ENCODE measurements around the gene CHRNA1. TPM values are rescaled to one million over a fixed set of nuclear protein-coding genes. Genes with fewer than 3 reads are reported as not detected.

CHRNA1 gene
- total and polyA plus RNA-seq, 2 experiments from 2014 or later: not detected

DNA sequence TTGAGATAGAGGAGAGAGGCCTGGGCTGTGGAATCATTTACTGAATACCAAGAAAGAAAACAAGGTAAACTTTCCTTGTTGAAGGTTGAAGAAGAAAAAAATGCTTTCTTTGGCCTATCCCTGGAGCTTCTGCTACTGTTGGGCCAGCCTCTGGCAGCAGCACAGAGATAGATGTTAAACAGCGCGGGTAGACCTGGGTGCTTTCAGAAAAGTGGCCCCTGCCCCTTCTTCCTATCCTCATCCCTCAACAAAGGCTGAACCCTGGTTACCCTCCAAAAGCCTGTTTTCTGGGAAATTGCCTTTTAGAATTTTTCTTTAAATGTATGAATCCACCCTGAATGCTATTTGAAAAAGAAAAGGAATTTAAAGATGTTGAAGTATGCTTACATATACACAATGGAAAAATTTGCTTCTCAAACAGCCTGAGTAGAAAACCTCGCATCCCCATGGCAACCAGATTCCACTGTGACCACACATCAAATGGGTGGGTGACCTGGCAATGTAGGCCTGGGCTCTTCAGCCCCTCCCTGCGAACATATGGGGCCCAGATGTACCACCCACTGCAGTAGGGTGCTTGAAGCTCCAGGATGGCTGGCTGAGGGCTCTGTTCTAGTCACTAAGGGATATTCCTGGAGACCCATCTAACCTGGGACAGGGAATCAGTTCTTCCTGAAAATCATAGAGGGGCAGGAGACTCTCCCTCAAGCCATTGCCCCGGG is 23.4 kb upstream of the CHRNA1 start:
- peak overlapping the region; percentile 95 for H3K27ac ChIP-seq (ENCODE audit: low read depth)
- Mint-ChIP-seq H3K36me3 (ENCODE audit: low read depth) (peaks cover 4% of the 10 kb centered on the region; the same call in 1 of the 3 replicates), H3K4me3 (no peak overlapping the region; the same call in 2 of the 3 replicates), H3K4me1 (peaks cover 56% of the 10 kb centered on the region), H3K9me3 (no peaks in the 10 kb centered on the region; the same call in 2 of the 3 replicates), H3K27me3 (ENCODE audit: insufficient read depth, low read depth, poor library complexity) (peaks cover 12% of the 10 kb centered on the region), H3K27ac (peak overlapping the region; percentile 80)
- peak; percentile 92 for DNase-seq (ENCODE audit: low spot score)
- H3F3A ChIP-seq (replicated peaks; ENCODE audit: low read depth): peaks cover 14% of the 10 kb centered on the region
- peak; percentile 74 for ATAC-seq
- no peaks in the 10 kb centered on the region for H4K20me1 ChIP-seq (replicated peaks; ENCODE audit: insufficient read depth)
- H3K4me3 ChIP-seq: peak overlapping the region; percentile 5; the same call in 1 of the 2 replicates
- H2AFZ ChIP-seq: no peak overlapping the region
- H3K4me2 ChIP-seq: peak overlapping the region; percentile 39
- H3K9me2 ChIP-seq (ENCODE audit: insufficient read depth): peaks cover 12% of the 10 kb centered on the region
- TF ChIP-seq CREB1 (CRISPR knock-in tag; IDR thresholded peaks at IDR 0.05; ENCODE audit: low read depth): no peak
- peak; percentile 74 for TF ChIP-seq NANOG (IDR thresholded peaks at IDR 0.05; ENCODE audit: borderline replicate concordance)
- TF ChIP-seq, protein P1, sequence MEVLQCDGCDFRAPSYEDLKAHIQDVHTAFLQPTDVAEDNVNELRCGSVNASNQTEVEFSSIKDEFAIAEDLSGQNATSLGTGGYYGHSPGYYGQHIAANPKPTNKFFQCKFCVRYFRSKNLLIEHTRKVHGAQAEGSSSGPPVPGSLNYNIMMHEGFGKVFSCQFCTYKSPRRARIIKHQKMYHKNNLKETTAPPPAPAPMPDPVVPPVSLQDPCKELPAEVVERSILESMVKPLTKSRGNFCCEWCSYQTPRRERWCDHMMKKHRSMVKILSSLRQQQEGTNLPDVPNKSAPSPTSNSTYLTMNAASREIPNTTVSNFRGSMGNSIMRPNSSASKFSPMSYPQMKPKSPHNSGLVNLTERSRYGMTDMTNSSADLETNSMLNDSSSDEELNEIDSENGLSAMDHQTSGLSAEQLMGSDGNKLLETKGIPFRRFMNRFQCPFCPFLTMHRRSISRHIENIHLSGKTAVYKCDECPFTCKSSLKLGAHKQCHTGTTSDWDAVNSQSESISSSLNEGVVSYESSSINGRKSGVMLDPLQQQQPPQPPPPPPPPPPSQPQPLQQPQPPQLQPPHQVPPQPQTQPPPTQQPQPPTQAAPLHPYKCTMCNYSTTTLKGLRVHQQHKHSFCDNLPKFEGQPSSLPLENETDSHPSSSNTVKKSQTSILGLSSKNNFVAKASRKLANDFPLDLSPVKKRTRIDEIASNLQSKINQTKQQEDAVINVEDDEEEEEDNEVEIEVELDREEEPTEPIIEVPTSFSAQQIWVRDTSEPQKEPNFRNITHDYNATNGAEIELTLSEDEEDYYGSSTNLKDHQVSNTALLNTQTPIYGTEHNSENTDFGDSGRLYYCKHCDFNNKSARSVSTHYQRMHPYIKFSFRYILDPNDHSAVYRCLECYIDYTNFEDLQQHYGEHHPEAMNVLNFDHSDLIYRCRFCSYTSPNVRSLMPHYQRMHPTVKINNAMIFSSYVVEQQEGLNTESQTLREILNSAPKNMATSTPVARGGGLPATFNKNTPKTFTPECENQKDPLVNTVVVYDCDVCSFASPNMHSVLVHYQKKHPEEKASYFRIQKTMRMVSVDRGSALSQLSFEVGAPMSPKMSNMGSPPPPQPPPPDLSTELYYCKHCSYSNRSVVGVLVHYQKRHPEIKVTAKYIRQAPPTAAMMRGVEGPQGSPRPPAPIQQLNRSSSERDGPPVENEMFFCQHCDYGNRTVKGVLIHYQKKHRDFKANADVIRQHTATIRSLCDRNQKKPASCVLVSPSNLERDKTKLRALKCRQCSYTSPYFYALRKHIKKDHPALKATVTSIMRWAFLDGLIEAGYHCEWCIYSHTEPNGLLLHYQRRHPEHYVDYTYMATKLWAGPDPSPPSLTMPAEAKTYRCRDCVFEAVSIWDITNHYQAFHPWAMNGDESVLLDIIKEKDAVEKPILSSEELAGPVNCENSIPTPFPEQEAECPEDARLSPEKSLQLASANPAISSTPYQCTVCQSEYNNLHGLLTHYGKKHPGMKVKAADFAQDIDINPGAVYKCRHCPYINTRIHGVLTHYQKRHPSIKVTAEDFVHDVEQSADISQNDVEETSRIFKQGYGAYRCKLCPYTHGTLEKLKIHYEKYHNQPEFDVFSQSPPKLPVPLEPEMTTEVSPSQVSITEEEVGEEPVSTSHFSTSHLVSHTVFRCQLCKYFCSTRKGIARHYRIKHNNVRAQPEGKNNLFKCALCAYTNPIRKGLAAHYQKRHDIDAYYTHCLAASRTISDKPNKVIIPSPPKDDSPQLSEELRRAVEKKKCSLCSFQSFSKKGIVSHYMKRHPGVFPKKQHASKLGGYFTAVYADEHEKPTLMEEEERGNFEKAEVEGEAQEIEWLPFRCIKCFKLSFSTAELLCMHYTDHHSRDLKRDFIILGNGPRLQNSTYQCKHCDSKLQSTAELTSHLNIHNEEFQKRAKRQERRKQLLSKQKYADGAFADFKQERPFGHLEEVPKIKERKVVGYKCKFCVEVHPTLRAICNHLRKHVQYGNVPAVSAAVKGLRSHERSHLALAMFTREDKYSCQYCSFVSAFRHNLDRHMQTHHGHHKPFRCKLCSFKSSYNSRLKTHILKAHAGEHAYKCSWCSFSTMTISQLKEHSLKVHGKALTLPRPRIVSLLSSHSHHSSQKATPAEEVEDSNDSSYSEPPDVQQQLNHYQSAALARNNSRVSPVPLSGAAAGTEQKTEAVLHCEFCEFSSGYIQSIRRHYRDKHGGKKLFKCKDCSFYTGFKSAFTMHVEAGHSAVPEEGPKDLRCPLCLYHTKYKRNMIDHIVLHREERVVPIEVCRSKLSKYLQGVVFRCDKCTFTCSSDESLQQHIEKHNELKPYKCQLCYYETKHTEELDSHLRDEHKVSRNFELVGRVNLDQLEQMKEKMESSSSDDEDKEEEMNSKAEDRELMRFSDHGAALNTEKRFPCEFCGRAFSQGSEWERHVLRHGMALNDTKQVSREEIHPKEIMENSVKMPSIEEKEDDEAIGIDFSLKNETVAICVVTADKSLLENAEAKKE (CRISPR knock-in tag; IDR thresholded peaks at IDR 0.05): peak; percentile 82
- no peaks in the 10 kb centered on the region for H3K79me2 ChIP-seq (replicated peaks; ENCODE audit: insufficient read depth)
- no peaks in the 10 kb centered on the region for H3K36me3 ChIP-seq (ENCODE audit: insufficient read depth)
- peaks cover 44% of the 10 kb centered on the region for H3K4me1 ChIP-seq (ENCODE audit: insufficient read depth)
- H3K27me3 ChIP-seq (ENCODE audit: insufficient read depth): no peaks in the 10 kb centered on the region

DNA sequence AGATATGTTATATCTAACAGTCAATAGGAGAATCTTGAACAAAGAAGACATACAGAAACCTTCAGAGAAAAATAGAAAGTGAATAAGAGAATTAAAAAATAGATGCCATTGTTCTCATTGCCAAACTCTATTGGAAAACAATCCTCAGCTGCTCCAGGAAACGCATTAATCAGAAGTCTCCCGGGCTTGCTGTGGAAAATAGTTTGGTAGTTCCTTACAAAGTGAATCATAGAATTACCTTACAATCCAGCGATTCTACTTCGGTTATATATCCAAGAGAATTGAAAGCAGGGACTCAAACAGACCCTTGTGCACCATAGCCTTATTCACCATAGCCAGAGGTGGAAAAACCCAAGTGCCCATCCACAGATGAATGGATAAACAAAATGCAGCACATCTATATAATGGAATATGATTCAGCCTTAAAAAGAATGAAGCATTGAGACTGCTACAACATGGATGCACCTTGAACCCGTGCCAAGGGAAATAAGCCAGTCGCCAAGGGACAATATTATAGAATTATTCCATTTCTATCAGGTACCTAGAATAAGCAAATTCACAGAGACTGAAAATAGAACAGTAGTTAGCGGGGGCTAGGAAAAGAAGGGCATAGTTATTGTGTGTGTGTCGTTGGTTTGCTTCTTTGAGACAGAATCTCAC is 21.9 kb upstream of the CHRNA1 start:
- H3F3A ChIP-seq (replicated peaks; ENCODE audit: low read depth): peaks cover 14% of the 10 kb centered on the region
- H3K79me2 ChIP-seq (replicated peaks; ENCODE audit: insufficient read depth): no peaks in the 10 kb centered on the region
- no peak overlapping the region for H3K4me2 ChIP-seq
- H3K36me3 ChIP-seq (ENCODE audit: insufficient read depth): no peaks in the 10 kb centered on the region
- ATAC-seq (no peak), DNase-seq (ENCODE audit: low spot score) (no peak)
- peaks cover 31% of the 10 kb centered on the region for H3K4me1 ChIP-seq (ENCODE audit: insufficient read depth)
- Mint-ChIP-seq H3K36me3 (ENCODE audit: low read depth) (peaks cover 4% of the 10 kb centered on the region; the same call in 1 of the 3 replicates), H3K4me1 (peaks cover 51% of the 10 kb centered on the region), H3K27me3 (ENCODE audit: insufficient read depth, low read depth, poor library complexity) (peaks cover 17% of the 10 kb centered on the region), H3K27ac (peak overlapping the region; percentile 57), H3K9me3 (no peaks in the 10 kb centered on the region; the same call in 2 of the 3 replicates), H3K4me3 (no peak overlapping the region)
- no peaks in the 10 kb centered on the region for H3K27me3 ChIP-seq (ENCODE audit: insufficient read depth)
- H3K4me3 ChIP-seq: no peak overlapping the region
- no peaks in the 10 kb centered on the region for H4K20me1 ChIP-seq (replicated peaks; ENCODE audit: insufficient read depth)
- peaks cover 12% of the 10 kb centered on the region for H3K9me2 ChIP-seq (ENCODE audit: insufficient read depth)
- H2AFZ ChIP-seq: no peak overlapping the region
- H3K27ac ChIP-seq (ENCODE audit: low read depth): peak overlapping the region; percentile 95
- no peak for TF ChIP-seq NANOG (IDR thresholded peaks at IDR 0.05; ENCODE audit: borderline replicate concordance)
- TF ChIP-seq, protein P2, sequence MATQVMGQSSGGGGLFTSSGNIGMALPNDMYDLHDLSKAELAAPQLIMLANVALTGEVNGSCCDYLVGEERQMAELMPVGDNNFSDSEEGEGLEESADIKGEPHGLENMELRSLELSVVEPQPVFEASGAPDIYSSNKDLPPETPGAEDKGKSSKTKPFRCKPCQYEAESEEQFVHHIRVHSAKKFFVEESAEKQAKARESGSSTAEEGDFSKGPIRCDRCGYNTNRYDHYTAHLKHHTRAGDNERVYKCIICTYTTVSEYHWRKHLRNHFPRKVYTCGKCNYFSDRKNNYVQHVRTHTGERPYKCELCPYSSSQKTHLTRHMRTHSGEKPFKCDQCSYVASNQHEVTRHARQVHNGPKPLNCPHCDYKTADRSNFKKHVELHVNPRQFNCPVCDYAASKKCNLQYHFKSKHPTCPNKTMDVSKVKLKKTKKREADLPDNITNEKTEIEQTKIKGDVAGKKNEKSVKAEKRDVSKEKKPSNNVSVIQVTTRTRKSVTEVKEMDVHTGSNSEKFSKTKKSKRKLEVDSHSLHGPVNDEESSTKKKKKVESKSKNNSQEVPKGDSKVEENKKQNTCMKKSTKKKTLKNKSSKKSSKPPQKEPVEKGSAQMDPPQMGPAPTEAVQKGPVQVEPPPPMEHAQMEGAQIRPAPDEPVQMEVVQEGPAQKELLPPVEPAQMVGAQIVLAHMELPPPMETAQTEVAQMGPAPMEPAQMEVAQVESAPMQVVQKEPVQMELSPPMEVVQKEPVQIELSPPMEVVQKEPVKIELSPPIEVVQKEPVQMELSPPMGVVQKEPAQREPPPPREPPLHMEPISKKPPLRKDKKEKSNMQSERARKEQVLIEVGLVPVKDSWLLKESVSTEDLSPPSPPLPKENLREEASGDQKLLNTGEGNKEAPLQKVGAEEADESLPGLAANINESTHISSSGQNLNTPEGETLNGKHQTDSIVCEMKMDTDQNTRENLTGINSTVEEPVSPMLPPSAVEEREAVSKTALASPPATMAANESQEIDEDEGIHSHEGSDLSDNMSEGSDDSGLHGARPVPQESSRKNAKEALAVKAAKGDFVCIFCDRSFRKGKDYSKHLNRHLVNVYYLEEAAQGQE (IDR thresholded peaks at IDR 0.05; ENCODE audit: unreplicated experiment): no peak
- TF ChIP-seq STAT1 (IDR thresholded peaks at IDR 0.05; ENCODE audit: unreplicated experiment): no peak
- TF ChIP-seq CREB1 (CRISPR knock-in tag; IDR thresholded peaks at IDR 0.05; ENCODE audit: low read depth): no peak
- no peak for TF ChIP-seq JUNB (IDR thresholded peaks at IDR 0.05; ENCODE audit: unreplicated experiment)
- TF ChIP-seq, protein P3, sequence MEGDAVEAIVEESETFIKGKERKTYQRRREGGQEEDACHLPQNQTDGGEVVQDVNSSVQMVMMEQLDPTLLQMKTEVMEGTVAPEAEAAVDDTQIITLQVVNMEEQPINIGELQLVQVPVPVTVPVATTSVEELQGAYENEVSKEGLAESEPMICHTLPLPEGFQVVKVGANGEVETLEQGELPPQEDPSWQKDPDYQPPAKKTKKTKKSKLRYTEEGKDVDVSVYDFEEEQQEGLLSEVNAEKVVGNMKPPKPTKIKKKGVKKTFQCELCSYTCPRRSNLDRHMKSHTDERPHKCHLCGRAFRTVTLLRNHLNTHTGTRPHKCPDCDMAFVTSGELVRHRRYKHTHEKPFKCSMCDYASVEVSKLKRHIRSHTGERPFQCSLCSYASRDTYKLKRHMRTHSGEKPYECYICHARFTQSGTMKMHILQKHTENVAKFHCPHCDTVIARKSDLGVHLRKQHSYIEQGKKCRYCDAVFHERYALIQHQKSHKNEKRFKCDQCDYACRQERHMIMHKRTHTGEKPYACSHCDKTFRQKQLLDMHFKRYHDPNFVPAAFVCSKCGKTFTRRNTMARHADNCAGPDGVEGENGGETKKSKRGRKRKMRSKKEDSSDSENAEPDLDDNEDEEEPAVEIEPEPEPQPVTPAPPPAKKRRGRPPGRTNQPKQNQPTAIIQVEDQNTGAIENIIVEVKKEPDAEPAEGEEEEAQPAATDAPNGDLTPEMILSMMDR (conservative IDR thresholded peaks at IDR 0.05; ENCODE audit: low read depth in 2 of 2): no peak

All from GM23338 (cell line).